HG02678 (cell line): Measurements from ENCODE around the gene TBC1D28.
"Not testable (repeated sequence)": the region's sequence is repeated elsewhere in the genome, so short reads cannot be mapped to it uniquely, and the experiment has no call there.

Source experiments
- ATAC-seq: cut with Tn5 transposase; IDR thresholded peaks from one replicate; pipeline ENCODE4 v1.9.1; 2021; ENCODE audit warnings: mild to moderate bottlenecking, moderate library complexity; ENCODE audit not compliant: unreplicated experiment

Gene TBC1D28

DNA sequence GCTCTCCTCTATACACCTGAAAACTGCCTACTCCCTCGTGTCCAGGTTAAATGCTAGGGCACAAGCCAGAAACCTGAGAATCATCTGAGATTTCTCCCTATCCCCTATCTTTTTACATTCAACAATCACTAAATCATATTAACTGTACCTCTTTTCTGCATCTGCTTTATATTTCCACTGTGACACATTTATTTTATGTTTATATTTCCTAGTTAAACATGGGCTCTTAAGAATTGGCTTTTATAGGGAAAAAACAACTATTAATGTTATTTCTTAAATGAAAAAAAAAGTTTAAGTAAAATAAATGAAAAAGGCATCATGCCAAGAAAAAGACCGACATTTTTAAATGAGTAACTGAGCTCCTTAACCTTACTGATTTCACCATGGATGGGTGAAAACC, 26.6 kb downstream of the TBC1D28 start:
- not testable (repeated sequence) for ATAC-seq

DNA sequence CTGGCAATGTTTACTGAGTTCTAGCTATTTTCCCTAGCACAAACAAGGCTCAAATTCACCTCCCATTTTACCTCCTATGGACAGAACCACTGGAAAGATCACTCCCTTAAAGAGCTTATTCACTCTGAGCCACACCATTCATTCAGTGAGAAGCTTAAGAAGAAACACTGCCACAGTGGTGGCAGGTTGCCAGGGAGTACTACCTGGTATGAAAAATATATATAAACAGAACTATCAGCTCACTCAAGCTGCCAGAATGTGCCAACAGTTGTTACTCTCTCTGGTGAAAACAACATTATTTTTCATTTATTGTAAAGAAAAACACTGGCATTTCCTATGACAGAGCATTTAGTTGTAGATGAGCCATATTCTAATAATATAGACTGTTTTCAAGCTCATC, 31.2 kb downstream of the TBC1D28 start:
- ATAC-seq: not testable (repeated sequence)

DNA sequence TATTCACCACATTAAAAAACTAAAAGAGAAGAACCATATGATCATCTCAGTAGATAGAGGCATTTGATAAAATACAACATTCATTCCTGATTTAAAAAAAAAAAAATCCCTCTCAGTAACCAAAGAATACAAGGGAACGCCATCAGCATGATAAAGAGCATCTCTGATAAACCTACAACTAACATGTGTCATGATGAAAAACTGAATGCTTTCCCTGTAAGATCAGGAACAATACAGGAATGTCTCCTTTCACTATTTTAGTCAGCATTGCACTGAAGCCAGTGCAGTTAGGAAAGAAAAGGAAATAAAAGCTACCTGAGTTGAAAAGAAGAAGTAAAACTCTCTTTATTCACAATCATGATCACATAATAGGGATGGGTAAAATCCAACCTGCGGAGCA, 51.1 kb downstream of the TBC1D28 start:
- not testable (repeated sequence) for ATAC-seq
